BJ (cell line): Measurements from ENCODE around the gene PHKA2. TPM values are rescaled to one million over a fixed set of nuclear protein-coding genes. Genes with fewer than 3 reads are reported as not detected.

Source experiments
- CTCF ChIA-PET: fragments of 350-600 bp; formaldehyde crosslinking; extraction: SDS; loops from one replicate; lab custom pipeline; 2021; ENCODE audit warnings: antibody characterized with exemption, inconsistent platforms; lab: Yijun Ruan, JAX
- POLR2A ChIA-PET: fragments of 300-600 bp; sonication (Branson Sonifier 250); formaldehyde crosslinking; extraction: SDS; loops from one replicate; lab custom pipeline; 2021; ENCODE audit warnings: antibody characterized with exemption; lab: Charles Lee
- DNase-seq: peaks from one replicate; pipeline ENCODE4 v3.0.0-alpha.2; 2011; ENCODE audit warnings: low read depth
- H3K27me3 ChIP-seq: 2 replicates; pipeline ENCODE4 v1.6.0; 2011; ENCODE audit warnings: low read length; ENCODE audit not compliant: control insufficient read depth, insufficient read depth
- H3K36me3 ChIP-seq: 2 replicates; pipeline ENCODE4 v1.5.1; 2011; ENCODE audit warnings: low read length; ENCODE audit not compliant: control insufficient read depth, insufficient read depth
- H3K4me3 ChIP-seq: 2 replicates; pipeline ENCODE4 v1.5.1; 2011; ENCODE audit warnings: low read depth, mild to moderate bottlenecking, control low read depth, low read length
- polyA plus RNA-seq: library from polyadenylated mRNA; depleted of rRNA; stranded (reverse); fragments of >200 nt; gene quantifications from 2 replicates; pipeline ENCODE4 v1.2.3, GENCODE V29; 2011
- TF ChIP-seq, protein P1 (sequence below): IDR thresholded peaks from 2 replicates; pipeline ENCODE4 v1.5.1; 2011; ENCODE audit warnings: low read depth, mild to moderate bottlenecking, control low read depth, inconsistent platforms, low read length, moderate library complexity; ENCODE audit not compliant: insufficient read depth

PHKA2 gene
- polyA plus RNA-seq, 1 experiment: 23.1 TPM

DNA sequence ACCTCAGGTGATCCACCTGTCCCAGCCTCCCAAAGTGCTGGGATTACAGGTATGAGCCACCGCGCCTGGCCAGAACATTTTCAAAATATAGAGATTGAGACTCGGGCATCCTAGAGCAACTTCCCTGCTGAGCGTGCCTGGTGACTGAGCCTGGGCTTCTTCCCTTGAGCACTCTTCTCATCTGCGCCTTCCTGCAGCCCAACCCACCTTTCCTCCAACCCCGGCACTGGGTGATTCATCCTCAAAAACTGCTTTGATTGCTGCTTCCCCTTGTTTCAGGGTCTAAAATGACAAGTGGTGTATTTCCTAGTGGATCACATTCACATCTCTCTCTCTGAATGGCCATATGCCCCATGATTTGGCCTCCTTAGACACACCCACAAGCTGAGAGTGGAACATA, 37.8 kb downstream of the PHKA2 start:
- CTCF ChIA-PET: no interaction called here
- no peaks in the 10 kb centered on the region for H3K27me3 ChIP-seq
- TF ChIP-seq, protein P1, sequence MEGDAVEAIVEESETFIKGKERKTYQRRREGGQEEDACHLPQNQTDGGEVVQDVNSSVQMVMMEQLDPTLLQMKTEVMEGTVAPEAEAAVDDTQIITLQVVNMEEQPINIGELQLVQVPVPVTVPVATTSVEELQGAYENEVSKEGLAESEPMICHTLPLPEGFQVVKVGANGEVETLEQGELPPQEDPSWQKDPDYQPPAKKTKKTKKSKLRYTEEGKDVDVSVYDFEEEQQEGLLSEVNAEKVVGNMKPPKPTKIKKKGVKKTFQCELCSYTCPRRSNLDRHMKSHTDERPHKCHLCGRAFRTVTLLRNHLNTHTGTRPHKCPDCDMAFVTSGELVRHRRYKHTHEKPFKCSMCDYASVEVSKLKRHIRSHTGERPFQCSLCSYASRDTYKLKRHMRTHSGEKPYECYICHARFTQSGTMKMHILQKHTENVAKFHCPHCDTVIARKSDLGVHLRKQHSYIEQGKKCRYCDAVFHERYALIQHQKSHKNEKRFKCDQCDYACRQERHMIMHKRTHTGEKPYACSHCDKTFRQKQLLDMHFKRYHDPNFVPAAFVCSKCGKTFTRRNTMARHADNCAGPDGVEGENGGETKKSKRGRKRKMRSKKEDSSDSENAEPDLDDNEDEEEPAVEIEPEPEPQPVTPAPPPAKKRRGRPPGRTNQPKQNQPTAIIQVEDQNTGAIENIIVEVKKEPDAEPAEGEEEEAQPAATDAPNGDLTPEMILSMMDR: no peak
- POLR2A ChIA-PET: no interaction called here
- no peak overlapping the region for H3K4me3 ChIP-seq
- peaks cover 3% of the 10 kb centered on the region for H3K36me3 ChIP-seq
- no peak for DNase-seq

DNA sequence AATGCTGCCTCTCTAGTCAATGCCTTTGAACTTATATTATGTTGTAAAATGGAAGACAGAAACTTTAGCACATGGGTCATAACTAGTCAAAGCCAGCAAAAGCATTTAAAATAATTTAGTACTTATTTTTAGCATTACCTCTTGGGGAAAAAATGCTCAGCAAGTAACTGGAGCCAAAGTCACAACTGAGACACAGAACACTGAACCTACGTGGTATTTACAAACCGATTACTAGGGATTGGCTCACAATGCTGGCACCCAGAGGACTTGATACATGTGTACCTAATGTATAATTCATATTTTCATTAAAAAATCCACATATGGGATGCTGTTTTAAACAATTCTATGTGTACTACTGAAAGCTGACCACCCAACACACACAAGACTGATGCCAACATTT, 38.4 kb downstream of the PHKA2 start:
- no peak overlapping the region for H3K4me3 ChIP-seq
- TF ChIP-seq, protein P1: no peak
- peaks cover 4% of the 10 kb centered on the region for H3K36me3 ChIP-seq
- POLR2A ChIA-PET: no interaction called here
- H3K27me3 ChIP-seq: no peaks in the 10 kb centered on the region
- no peak for DNase-seq
- CTCF ChIA-PET: no interaction called here

DNA sequence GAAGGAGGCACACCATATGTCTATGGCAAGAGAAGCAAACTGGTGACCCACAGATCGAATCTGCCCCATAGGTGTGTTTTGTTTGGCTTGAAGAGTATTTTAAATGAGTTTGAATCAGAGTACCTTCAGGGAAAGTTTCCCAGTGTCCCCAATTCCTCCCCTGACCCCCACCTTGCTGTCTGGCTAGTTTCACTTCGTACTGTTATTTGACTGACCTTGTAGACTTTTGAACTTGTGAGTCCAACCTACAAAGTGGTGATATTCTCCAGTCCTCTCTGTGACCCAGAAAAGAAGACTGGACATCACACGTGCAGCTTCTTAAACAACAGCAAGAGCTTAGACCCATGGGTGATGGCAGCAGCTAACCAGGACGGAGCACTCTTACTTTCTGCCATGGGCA, 39.4 kb downstream of the PHKA2 start:
- POLR2A ChIA-PET: no interaction called here
- CTCF ChIA-PET: no interaction called here
- Histone ChIP-seq H3K4me3 (no peak overlapping the region), H3K36me3 (peaks cover 2% of the 10 kb centered on the region), H3K27me3 (no peaks in the 10 kb centered on the region)
- DNase-seq: no peak
- TF ChIP-seq, protein P1: no peak

DNA sequence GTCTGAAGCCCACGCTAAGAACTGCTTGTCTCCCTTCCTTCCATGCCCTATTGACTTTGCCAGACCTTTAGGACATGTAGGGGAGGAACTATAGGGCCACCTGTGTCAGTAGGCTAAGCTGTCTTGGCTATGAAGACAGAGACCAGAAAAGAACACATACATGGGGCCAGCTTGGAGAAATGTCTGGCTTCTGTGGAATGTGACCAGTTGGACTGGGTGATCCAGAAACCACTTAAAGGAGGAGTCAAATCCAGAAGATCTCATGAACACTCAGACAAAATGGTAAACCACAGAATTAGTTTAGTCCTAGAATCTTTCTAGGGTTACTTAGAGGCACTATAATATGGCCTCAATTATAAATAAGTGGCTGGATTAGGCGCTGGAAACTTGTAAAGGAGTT, 42.0 kb downstream of the PHKA2 start:
- TF ChIP-seq, protein P1: no peak
- no peak for DNase-seq
- POLR2A ChIA-PET: no interaction called here
- CTCF ChIA-PET: interaction anchor here (1.3 to 1.5 kb wide), 2 partner anchors 8 to 10 kb away, joined by 4 to 5 read pairs; no protein-coding TSS in a partner anchor
- Histone ChIP-seq H3K36me3 (peaks cover 3% of the 10 kb centered on the region), H3K27me3 (no peaks in the 10 kb centered on the region), H3K4me3 (no peak overlapping the region)

DNA sequence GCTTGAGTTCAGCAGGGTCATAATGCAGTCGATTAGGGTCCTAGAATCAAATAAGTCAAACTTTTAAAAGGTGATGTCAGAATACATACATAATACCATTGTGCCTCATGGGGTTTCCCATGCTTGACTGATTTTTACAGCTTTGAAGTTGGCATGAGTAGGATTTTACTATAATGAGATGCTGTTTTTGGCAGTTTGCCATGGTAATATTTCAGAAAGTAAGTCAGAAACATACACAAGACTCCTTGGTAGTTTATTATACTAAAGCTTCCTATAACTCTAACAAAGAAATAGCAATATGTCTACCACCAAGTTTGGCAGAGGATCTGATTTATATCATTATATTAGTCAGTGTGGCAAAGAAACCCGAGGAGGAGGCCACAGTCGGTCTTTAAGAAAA, 45.2 kb downstream of the PHKA2 start:
- ChIA-PET CTCF (no interaction called here), POLR2A (no interaction called here)
- Histone ChIP-seq H3K27me3 (no peaks in the 10 kb centered on the region), H3K36me3 (peaks cover 6% of the 10 kb centered on the region), H3K4me3 (no peak overlapping the region)
- no peak for DNase-seq
- TF ChIP-seq, protein P1: no peak
